GM18868 (cell line): Measurements from ENCODE around the gene GALNT10.

ENCODE experiments used
- ATAC-seq: cut with Tn5 transposase; IDR thresholded peaks from one replicate; pipeline ENCODE4 v1.9.1; 2021; ENCODE audit warnings: mild to moderate bottlenecking, moderate library complexity; ENCODE audit not compliant: unreplicated experiment

GALNT10 gene

GRCh38 chr5:154287136-154287535, 96.6 kb downstream of the GALNT10 start:
- ATAC-seq = no peak

- no peak for ATAC-seq
Measured at GRCh38 chr5:154288145-154288544, 97.6 kb downstream of the GALNT10 start.

DNA sequence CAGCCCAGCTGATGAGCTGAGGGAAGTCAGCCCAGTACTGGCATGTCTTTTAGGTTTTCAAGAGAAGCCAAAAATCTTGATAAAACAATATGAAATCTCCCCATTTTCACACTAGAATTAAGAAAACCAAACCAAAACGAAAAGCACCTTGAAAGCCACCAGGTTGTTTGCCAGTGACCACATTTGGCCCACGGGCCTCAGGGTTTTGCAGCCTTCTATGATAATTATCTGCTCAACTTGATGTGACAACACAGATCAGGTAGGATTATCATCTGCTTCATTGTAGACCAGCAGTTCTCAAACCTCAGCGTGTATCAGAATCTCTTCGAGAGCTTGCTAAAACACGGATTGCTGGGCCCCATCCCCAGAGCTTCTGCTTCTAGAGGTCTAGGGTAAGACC, 101.4 kb downstream of the GALNT10 start:
- no peak for ATAC-seq

DNA sequence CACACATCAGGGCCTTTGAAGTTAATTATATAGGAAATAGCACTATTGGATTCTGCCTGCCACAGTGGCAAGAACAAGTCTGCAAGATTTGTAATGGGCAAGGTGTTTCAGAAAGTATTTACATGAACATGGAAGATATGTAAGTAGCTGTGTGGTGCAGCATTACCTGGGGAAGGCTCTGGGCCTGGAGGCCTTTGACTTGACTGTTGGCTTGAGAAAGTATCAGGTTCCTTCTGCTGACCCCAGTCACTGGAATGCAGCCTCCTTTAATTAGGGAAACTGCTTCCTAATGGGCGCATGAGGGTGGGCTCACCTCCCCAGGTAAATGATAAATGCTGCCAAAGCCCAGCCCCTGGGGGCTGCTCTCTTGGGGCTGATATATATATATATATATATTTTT, 102.7 kb downstream of the GALNT10 start:
- ATAC-seq = no peak

DNA sequence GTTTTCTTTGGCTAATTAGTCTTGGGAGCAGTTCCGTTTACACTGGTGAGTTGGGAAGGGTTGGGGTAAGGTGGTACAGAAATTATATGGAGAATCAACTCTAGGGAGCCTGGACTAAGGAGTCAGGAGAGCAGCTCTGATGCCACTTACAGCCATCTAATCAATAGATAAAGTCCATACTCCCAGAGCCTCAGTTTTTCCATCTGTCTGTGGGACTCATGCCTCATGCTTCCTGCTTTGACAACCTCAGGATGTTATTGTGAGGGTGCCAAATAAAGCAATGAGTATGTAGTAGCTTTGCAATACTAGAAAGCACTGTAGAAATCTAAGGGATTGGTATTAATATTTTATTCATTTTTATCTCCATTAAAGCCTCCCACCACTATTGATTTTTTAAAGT, 105.0 kb downstream of the GALNT10 start:
- ATAC-seq = no peak

- ATAC-seq = no peak
Measured at GRCh38 chr5:154296525-154297159, 106.1 kb downstream of the GALNT10 start.

DNA sequence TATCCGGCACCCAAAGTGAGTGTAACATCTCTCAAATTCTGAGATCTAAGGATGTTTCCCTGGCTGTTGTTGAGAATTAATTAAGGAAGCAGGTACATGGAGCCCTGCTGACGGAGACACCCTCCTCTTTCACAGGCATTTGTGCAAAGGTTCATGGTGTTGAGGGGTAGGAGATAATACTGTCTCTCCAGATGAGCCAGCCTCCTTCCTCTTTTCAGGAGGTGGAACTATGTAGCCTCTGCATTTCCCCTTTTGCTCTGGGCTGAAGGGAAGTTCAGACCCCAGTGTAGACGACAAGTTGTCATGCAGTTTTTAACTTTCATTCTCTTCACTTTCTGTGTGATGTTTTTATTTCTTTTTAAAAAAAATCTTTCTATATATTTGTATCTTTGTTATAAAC, 107.5 kb downstream of the GALNT10 start:
- no peak for ATAC-seq

DNA sequence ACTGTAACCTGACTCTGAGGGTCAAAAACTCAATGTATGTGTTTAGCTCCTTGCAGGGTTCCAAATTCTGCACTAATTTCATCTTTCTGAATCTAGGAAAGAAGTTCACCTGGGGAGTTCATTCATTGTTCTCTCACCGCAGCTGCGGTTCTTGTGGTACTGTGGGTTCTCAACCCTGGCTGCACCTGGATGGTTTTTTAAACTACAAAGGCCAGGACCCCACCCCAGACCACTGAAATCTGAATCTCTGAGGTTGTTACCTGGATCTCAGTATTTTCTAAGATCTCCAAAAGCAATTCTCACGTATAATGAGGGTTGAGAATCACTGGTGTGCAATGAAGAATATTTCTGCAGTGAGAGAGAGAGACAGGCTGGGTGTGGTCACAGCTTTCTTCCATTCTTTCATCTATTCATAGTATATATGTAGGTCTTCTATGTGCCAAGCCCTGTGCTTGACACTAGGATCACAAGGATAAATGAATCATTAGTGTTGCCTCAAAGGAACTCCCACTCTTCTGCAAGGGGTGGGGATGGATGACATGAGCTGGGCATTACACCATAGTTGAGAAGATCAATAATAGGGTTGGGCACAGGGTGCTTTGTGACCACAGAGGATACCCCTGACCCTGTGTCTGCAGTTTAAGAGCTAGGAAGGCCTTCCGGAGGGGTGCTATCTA, 109.8 kb downstream of the GALNT10 start:
- no peak for ATAC-seq

DNA sequence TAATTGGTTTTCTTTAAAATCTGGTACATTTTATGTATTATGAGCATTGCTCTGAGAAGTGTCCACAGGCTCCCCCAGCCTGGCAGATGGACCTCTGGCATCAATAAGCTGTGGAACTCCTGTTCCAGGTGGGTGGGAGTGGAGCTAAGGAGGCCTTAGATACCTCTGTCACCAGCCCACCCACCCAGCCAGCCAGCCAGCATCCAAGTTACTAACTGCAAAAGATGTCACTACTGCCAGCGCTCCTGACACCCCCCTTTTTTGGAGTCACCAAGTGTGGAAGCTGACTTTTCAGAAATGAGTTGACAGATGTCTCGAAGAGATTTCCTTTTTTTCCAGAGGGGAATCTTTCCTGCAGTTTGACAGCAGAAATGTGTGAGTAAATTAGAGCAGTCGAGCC, 111.2 kb downstream of the GALNT10 start:
- no peak for ATAC-seq

DNA sequence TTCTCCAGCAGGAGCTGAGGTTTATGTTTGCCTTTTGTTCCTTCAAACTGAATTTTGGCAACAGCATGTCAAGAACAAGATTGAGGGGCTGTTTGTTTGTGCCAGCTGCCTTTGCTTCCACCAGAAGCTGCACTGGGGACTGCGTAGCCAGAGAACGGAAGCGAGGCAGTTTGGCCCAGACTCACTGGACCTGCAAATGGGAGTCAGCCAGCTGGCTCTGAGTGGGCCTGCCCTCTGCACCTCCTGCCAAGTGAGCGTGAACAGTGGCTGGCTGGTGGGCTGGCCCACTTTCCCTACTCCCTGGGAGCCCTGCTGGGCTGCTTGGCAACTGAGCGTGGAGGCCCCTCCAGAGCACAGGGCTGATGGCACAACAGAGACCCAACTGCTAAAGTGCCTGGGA, 111.6 kb downstream of the GALNT10 start:
- ATAC-seq = no peak

DNA sequence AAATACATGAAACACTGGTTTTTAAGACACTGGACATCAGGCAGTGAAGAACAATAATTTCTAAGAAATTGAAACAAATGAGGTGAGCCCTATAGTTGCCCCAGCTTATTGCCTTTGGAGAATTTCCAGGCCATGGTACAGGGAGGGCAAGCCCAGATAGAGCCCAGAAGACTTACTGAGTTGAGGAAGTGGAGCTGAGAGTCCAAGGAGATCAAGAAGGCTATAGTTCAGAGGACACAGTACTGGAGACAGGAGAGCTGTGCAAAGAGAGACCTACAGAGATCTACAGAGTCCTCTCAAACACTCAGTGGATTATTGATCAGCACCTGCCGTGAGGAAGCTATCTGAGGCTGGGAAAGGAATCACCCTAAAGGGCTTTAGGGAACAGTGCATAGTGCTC, 112.6 kb downstream of the GALNT10 start:
- no peak for ATAC-seq

GRCh38 chr5:154308443-154309370, 118.2 kb downstream of the GALNT10 start:
- ATAC-seq = no peak

DNA sequence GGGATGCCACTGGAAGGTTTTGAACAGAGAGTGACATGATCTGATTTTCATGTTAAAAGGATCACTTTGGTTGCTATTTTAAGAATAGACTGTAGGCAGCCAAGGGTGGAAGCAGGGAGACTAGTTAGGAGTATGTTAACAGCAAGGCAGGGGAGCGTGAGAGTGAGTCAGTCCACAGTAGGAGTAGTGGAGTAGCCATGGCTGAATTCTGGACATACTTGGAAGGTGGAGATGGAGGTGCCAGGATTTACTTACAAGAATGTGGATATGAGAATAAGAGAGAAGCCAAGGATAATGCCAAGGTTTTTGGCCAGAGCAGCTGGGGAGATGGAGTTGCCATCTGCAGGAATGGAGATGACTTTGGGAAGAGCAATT, 118.8 kb downstream of the GALNT10 start:
- ATAC-seq = no peak

DNA sequence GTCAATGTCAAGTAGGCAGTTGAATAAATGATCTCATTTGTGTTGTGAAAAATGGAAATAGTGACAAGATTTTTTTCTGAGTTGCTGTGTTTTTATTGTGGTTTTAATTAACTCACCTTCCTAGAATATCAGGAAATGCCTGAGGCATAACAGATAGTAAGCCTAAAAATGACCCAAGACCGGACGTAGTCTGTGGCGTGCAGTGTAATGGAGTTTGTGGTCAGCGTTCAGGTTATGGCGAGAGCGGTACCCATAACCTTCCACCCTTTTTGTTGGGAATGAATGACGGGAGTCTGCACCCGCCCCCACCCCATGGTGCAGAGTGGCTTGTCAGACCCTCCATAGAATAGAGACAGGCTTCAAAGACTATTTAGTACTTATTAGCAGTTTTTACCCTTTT, 119.3 kb downstream of the GALNT10 start:
- no peak for ATAC-seq

- peak; percentile 66 for ATAC-seq
Measured at GRCh38 chr5:154311362-154311761, 120.8 kb downstream of the GALNT10 start.

DNA sequence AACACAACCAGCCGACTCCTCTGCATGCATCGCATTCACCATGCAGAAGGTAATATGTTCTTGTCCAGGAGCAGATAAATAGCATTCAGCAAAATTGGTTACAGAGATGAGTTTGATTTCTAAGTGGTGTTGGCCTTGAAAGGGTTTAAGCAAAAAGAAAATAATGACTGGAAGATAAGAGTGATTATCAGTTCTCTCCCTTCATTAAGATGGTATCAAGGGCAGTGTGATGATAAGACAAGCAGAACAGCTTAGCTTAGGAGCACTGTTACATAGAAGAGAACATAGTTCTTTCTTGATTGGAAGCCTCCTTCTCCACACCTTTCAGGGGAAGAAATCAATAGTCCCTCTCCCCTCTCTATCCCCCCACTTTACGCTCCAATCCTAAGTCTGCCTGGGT, 121.5 kb downstream of the GALNT10 start:
- ATAC-seq = no peak

DNA sequence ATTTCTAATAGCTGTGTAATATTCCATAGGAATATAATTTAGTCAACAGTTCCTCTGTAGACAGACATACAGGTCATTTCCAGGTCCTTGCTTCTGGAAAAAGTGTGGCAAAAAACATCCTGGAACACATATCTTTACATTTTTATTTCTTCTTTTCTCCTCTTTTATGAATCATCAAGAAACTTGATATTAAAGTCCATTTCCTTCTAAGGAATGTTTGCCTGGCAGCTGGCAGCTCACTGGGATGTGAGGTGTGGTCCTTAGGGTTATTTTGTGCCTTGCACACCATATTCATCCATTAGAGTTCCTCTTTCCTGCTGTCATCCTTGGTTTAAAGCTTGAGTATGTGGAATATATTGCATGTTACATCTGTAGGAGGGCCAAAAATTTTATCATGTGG, 122.0 kb downstream of the GALNT10 start:
- no peak for ATAC-seq

- ATAC-seq = no peak
Measured at GRCh38 chr5:154313360-154314017, 123.0 kb downstream of the GALNT10 start.

DNA sequence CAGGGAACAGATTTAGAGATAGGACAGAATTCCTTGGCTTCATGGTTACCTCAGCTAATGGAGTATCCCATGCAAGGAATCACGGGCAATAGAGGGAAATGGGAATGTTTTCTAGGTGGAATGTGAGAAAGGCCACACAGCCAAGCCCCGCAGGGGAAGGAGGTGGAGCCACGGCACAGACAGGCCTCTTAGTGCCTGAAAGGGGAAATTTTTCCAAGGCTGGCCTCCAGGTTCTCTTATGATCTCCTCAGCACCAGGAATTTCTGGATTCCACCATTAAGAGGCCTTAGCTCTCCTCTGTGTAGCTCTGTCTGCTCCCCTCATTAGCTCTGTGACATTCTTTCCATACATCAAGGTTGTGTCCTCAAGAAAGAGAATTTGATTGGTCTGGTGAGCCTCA, 124.7 kb downstream of the GALNT10 start:
- ATAC-seq = no peak

DNA sequence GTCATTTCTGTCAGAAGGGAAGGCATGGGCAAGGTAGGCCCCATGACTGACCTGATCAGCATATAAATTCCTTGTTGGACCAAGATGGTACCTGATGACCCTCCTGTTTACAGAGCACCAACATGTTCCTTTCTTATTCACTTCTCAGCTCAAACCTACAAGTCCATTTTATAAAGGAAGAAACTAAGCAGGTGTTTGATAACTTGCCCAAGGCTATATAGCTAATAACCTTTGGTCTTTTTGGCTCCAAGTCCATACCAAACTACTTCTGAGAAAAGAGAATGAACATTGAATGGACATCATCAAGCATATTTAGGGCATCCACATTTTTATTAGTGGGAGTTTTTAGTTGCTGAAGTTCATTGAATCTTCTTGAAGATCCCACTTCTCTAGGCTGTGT, 125.2 kb downstream of the GALNT10 start:
- ATAC-seq = no peak

DNA sequence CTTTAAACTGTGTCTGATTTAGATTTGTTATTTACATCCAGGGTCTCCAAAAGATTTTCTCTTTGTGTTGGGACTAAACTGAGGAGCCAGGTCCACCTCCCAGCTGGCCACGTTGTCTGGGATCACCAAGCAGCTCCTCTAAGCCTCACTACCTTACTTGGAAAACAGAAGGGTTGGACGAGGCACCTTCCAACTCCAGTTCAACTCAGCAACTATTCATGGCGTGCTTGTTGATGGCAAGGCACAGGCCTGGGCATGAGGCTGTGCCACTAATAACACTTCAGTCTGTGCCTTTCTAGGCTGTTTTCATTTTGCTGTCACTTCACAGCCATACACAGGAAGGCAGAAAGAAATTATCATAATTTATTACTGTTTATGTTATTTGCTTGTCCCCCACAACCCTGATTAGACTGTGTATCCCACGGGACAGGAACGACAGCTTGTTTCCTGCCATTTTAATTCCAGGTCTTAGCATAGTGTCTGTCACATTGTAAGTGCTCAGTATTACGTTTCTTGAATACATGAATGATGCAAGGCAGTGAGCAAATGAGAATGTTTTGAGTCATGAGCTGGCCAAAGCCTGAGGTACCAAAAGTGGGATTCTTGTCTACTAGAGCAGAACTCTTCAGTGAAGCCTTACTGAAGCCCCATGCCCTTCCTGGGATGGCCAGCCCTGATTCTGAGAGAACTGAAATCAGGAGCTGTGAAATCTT, 125.8 kb downstream of the GALNT10 start:
- no peak for ATAC-seq
